Measurements from ENCODE around the gene CPB2. TPM values are rescaled to one million over a fixed set of nuclear protein-coding genes. Genes with fewer than 3 reads are reported as not detected.

The CPB2 gene
- polyA plus RNA-seq, 1 donor: 0.10 TPM

- H3K4me3 ChIP-seq (ENCODE audit: low read length): no peak overlapping the region
- no peaks in the 10 kb centered on the region for H3K9me3 ChIP-seq (ENCODE audit: control insufficient read depth, low read depth, low read length)
- no peaks in the 10 kb centered on the region for H3K4me1 ChIP-seq (ENCODE audit: control insufficient read depth, insufficient read depth, low read length)
- H3K27me3 ChIP-seq (ENCODE audit: control insufficient read depth, insufficient read depth, low read length): no peaks in the 10 kb centered on the region
- peaks cover 18% of the 10 kb centered on the region for H3K36me3 ChIP-seq (ENCODE audit: control insufficient read depth, insufficient read depth, low read length)
- no peak for DNase-seq
- H3K27ac ChIP-seq (ENCODE audit: low read length): no peak overlapping the region
- 100% methylated on average over 1 of the region's 2 CpGs for WGBS (ENCODE audit: insufficient coverage, low lambda C conversion rate)
Observed at GRCh38 chr13:46022481-46022880, 82.4 kb downstream of the CPB2 start.

GRCh38 chr13:46016216-46016615 is 88.6 kb downstream of the CPB2 start:
- Histone ChIP-seq H3K4me1 (ENCODE audit: control insufficient read depth, insufficient read depth, low read length) (no peaks in the 10 kb centered on the region), H3K4me3 (ENCODE audit: low read length) (no peak overlapping the region), H3K9me3 (ENCODE audit: control insufficient read depth, low read depth, low read length) (no peaks in the 10 kb centered on the region), H3K27me3 (ENCODE audit: control insufficient read depth, insufficient read depth, low read length) (no peaks in the 10 kb centered on the region), H3K27ac (ENCODE audit: low read length) (no peak overlapping the region), H3K36me3 (ENCODE audit: control insufficient read depth, insufficient read depth, low read length) (peaks cover 27% of the 10 kb centered on the region)
- DNase-seq: no peak

DNA sequence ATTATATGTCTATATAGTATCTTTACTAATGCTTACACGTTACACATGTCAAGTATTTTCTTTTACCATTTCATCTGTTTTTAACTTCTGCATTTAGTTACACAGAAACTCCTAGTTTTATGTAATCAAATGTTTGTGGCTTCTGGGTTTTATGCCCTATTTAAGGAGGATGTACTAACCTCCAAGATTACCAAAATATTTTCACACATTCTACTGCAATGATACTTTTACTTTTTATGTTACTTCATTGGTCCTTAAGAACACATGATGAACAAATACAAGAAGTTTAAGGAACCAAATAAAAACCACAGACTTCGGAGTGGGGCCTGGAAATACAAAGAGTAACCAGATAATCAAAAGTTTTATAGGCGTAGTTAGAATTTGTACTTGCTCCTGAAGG is 89.5 kb downstream of the CPB2 start:
- Histone ChIP-seq H3K4me1 (ENCODE audit: control insufficient read depth, insufficient read depth, low read length) (no peaks in the 10 kb centered on the region), H3K27ac (ENCODE audit: low read length) (no peak overlapping the region), H3K4me3 (ENCODE audit: low read length) (no peak overlapping the region), H3K36me3 (ENCODE audit: control insufficient read depth, insufficient read depth, low read length) (peaks cover 33% of the 10 kb centered on the region), H3K27me3 (ENCODE audit: control insufficient read depth, insufficient read depth, low read length) (no peaks in the 10 kb centered on the region), H3K9me3 (ENCODE audit: control insufficient read depth, low read depth, low read length) (no peaks in the 10 kb centered on the region)
- 91% methylated on average over 3 of the region's 3 CpGs for whole genome bisulfite sequencing (ENCODE audit: insufficient coverage, low lambda C conversion rate)
- DNase-seq: no peak

DNA sequence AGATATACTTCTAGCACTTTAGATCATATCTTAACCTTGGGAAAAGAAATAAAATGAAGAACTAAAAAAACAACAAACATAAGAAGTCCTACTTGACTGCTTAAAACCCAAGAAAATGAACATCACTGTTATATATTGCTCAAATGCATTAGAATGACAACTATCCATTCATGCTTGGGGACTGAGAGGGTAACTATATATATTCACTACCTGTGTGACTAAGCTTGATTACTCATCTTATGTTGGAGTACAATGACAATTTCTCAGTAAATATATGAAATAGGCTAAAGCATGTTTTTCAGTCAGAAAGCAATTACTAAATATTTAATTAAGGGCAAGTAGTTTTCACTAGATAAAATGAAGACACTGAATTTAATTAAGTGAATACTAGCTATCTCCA is 92.4 kb downstream of the CPB2 start:
- Histone ChIP-seq H3K36me3 (ENCODE audit: control insufficient read depth, insufficient read depth, low read length) (peaks cover 27% of the 10 kb centered on the region), H3K9me3 (ENCODE audit: control insufficient read depth, low read depth, low read length) (no peaks in the 10 kb centered on the region), H3K4me3 (ENCODE audit: low read length) (no peak overlapping the region), H3K27me3 (ENCODE audit: control insufficient read depth, insufficient read depth, low read length) (no peaks in the 10 kb centered on the region), H3K4me1 (ENCODE audit: control insufficient read depth, insufficient read depth, low read length) (no peaks in the 10 kb centered on the region), H3K27ac (ENCODE audit: low read length) (no peak overlapping the region)
- no peak for DNase-seq

DNA sequence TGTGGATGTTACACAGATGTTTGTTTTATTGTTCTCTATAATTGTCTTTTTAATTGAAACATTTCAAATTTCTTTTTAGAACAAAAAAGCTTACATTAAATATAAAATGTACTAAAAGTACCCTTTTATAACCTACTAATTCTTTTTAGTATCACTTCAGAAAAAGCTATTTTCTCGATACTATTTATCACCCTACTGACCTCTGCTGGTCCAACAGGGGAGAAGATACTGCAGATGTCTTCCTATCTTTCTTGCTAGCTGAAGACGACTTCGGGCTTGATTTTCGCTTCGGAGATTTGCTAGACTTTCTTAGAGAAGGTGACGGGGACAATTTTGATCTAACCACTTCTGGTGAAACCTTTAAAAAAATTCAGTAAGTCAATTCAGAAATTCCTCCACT is 94.7 kb downstream of the CPB2 start:
- WGBS (ENCODE audit: insufficient coverage, low lambda C conversion rate): 86% methylated on average over 1 of the region's 6 CpGs
- Histone ChIP-seq H3K27me3 (ENCODE audit: control insufficient read depth, insufficient read depth, low read length) (no peaks in the 10 kb centered on the region), H3K4me3 (ENCODE audit: low read length) (no peak overlapping the region), H3K9me3 (ENCODE audit: control insufficient read depth, low read depth, low read length) (no peaks in the 10 kb centered on the region), H3K27ac (ENCODE audit: low read length) (no peak overlapping the region), H3K4me1 (ENCODE audit: control insufficient read depth, insufficient read depth, low read length) (no peaks in the 10 kb centered on the region), H3K36me3 (ENCODE audit: control insufficient read depth, insufficient read depth, low read length) (peaks cover 33% of the 10 kb centered on the region)
- no peak for DNase-seq

DNA sequence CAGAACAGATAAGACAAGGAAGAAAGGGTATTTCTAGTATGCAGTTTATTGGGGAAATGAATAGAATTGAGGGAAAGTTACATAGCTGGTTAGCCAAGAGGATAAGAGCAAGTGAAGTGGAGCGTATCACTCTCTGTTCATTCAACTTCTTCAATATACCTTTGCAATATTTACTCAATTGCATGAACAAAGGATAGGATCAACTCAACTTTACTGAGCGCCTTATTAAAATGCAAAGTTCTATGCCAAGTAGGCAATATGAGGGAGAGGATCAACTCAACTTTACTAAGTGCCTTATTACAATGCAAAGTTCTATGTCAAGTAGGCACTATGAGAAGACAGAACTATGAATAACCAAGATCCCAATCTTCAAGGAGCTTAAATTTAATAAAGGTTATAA is 96.2 kb downstream of the CPB2 start:
- Histone ChIP-seq H3K36me3 (ENCODE audit: control insufficient read depth, insufficient read depth, low read length) (peaks cover 36% of the 10 kb centered on the region), H3K27me3 (ENCODE audit: control insufficient read depth, insufficient read depth, low read length) (no peaks in the 10 kb centered on the region), H3K4me1 (ENCODE audit: control insufficient read depth, insufficient read depth, low read length) (no peaks in the 10 kb centered on the region), H3K9me3 (ENCODE audit: control insufficient read depth, low read depth, low read length) (no peaks in the 10 kb centered on the region), H3K4me3 (ENCODE audit: low read length) (no peak overlapping the region), H3K27ac (ENCODE audit: low read length) (no peak overlapping the region)
- no CpG with 5 or more reads among the region's 2 CpGs for WGBS (ENCODE audit: insufficient coverage, low lambda C conversion rate)
- DNase-seq: no peak

DNA sequence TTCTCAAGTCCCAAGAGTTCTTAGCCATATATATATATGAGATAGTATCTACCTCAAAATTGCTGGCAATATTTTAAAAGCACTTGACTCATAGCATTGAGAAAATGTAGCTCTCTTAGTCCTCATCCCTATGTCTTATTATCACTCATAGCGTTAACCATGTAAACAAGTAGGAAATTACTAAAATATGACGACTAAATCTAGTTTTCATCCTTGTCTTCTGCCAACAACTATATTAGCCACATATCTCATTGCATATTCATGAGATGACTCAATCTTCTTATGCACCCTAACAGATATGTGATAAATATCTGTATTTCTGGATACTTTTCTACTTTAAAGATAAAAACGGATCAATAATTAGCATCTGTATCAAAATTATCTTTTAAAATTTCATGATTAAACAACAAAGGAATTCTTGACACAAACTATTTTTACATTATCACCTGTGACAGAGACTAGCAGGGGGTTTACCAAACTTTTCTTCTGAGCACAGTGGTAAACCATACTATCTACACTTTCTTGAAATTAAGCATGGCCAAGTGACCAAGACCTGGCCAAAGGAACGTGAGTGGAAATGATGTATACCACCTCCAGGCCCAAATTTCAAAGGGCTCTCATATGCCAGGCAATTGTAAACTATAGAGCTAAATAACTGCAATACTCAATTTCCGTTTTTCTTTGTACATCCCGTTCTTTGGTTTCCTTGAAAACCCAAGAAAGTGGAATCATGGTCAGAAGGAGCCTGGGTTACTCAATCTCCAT is 98.0 kb downstream of the CPB2 start:
- DNase-seq: no peak
- Histone ChIP-seq H3K36me3 (ENCODE audit: control insufficient read depth, insufficient read depth, low read length) (peaks cover 44% of the 10 kb centered on the region), H3K4me1 (ENCODE audit: control insufficient read depth, insufficient read depth, low read length) (no peaks in the 10 kb centered on the region), H3K9me3 (ENCODE audit: control insufficient read depth, low read depth, low read length) (no peaks in the 10 kb centered on the region), H3K27ac (ENCODE audit: low read length) (no peak overlapping the region), H3K4me3 (ENCODE audit: low read length) (no peak overlapping the region), H3K27me3 (ENCODE audit: control insufficient read depth, insufficient read depth, low read length) (no peaks in the 10 kb centered on the region)
- WGBS (ENCODE audit: insufficient coverage, low lambda C conversion rate): 96% methylated on average over 3 of the region's 6 CpGs

DNA sequence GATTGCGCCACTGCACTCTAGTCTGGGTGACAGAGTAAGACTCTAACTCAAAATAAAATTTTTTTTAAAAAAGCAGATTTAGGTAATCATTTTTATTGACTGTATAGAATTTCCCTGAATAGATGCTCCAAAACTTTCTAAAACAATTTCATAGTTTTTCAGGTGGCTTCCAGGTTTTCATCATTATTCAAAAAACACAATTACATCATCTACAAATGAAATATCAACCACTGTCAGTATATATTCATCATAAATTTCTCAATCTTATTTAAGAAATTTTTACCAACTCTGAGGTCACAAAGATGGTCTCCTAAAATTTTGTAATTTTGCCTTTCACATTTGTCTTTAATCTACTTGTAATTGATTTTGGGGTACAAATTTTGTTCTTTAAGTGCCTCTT is 100.3 kb downstream of the CPB2 start:
- WGBS (ENCODE audit: insufficient coverage, low lambda C conversion rate): 100% methylated on average over 1 of the region's 1 CpG
- DNase-seq: no peak
- H3K4me1 ChIP-seq (ENCODE audit: control insufficient read depth, insufficient read depth, low read length): no peaks in the 10 kb centered on the region
- H3K9me3 ChIP-seq (ENCODE audit: control insufficient read depth, low read depth, low read length): no peaks in the 10 kb centered on the region
- peaks cover 55% of the 10 kb centered on the region for H3K36me3 ChIP-seq (ENCODE audit: control insufficient read depth, insufficient read depth, low read length)
- no peak overlapping the region for H3K27ac ChIP-seq (ENCODE audit: low read length)
- H3K27me3 ChIP-seq (ENCODE audit: control insufficient read depth, insufficient read depth, low read length): no peaks in the 10 kb centered on the region
- H3K4me3 ChIP-seq (ENCODE audit: low read length): no peak overlapping the region

Other genes with a start within 250 kb of the CPB2 start
- 36.4 TPM for gene ZC3H13, start 52.3 kb downstream of the CPB2 start, polyA plus RNA-seq
- gene LCP1, start 77.1 kb upstream of the CPB2 start, polyA plus RNA-seq: 41.1 TPM
- 0.09 TPM for gene LRRC63, start 106.9 kb upstream of the CPB2 start, polyA plus RNA-seq